Stimulated activated naive CD8-positive, alpha-beta T cell treated with anti-CD3 and anti-CD28 coated beads, Interleukin-15, Interleukin-2, amounts not matched to agents 100 ng/mL and 50 ng/mL, for 24 hours (primary cell): ENCODE data around the gene CLOCK.

Source experiments
- H3K27ac Mint-ChIP-seq: one replicate; pipeline ENCODE4 v1.8.0; 2021; ENCODE audit warnings: mild to moderate bottlenecking, mixed read lengths
- H3K27me3 Mint-ChIP-seq: one replicate; pipeline ENCODE4 v1.8.0; 2021; ENCODE audit warnings: mixed read lengths
- H3K36me3 Mint-ChIP-seq: one replicate; pipeline ENCODE4 v1.8.0; 2021; ENCODE audit warnings: low read depth, mixed read lengths
- H3K4me1 Mint-ChIP-seq: one replicate; pipeline ENCODE4 v1.8.0; 2021; ENCODE audit warnings: low read depth, mixed read lengths
- H3K4me3 Mint-ChIP-seq: one replicate; pipeline ENCODE4 v1.8.0; 2021; ENCODE audit warnings: mild to moderate bottlenecking, mixed read lengths
- H3K9me3 Mint-ChIP-seq: one replicate; pipeline ENCODE4 v1.8.0; 2021; ENCODE audit warnings: mixed read lengths

Gene CLOCK

DNA sequence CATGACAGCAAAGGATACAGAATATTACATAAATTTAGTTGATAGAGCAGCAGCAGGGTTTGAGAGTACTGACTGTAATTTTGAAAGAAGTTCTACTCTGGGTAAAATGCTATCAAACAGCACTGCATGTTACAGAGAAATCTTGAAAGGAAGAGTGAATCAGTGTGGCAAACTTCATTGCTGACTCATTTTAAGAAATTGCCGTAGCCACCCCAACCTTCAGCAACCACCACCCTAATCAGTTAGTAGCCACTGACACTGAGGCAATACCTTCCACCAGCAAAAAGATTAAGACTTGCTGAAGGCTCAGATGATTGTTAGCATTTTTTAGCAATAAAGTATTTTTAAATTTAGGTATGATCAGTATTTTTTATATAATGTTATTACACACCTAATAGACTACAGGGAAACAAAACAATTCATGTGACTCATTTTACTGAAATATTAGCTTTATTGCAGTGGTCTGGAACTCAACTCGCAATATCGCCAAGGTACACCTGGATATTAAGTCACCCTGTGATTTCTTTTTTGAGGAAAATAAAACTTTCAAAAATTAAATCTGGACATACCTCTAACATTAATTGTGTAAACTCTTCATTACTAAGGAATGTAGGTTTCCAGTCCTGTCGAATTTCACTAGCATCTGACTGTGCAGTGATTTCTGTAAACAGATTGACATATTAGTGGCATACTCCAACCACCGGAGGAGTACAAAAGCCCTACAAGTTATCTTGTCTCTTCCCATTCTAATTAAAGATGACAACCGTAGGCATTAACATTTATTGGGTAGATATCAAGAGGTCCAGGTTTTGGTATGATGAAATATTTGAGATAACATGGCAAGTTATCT lies 71.1 kb downstream of the CLOCK start:
- H3K9me3 Mint-ChIP-seq, result no peaks in the 10 kb centered on the region
- H3K4me1 Mint-ChIP-seq, result peaks cover 12% of the 10 kb centered on the region
- H3K27me3 Mint-ChIP-seq, result no peaks in the 10 kb centered on the region
- peaks cover 39% of the 10 kb centered on the region for H3K36me3 Mint-ChIP-seq
- no peak overlapping the region for H3K27ac Mint-ChIP-seq
- no peak overlapping the region for H3K4me3 Mint-ChIP-seq

DNA sequence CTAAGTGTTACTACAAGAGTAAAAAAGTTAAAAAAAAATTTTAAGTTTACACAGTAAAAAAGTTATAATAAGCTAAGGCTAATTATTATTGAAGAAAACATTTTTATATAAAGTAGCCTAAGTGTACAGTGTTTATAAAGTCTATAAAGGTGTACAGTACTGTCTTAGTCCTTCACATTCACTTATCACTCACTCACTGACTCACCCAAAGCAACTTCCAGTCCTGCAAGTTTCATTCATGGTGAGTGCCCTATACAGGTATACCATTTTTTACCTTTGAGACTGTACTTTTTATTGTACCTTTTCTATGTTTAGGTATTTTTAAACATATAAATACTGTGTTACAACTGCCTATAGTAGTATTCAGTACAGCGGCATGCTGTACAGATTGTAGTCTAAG lies 76.7 kb downstream of the CLOCK start:
- peaks cover 44% of the 10 kb centered on the region for H3K36me3 Mint-ChIP-seq
- H3K4me3 Mint-ChIP-seq, result no peak overlapping the region
- no peak overlapping the region for H3K27ac Mint-ChIP-seq
- peaks cover 7% of the 10 kb centered on the region for H3K4me1 Mint-ChIP-seq
- H3K9me3 Mint-ChIP-seq, result peaks cover 4% of the 10 kb centered on the region
- H3K27me3 Mint-ChIP-seq, result no peaks in the 10 kb centered on the region

DNA sequence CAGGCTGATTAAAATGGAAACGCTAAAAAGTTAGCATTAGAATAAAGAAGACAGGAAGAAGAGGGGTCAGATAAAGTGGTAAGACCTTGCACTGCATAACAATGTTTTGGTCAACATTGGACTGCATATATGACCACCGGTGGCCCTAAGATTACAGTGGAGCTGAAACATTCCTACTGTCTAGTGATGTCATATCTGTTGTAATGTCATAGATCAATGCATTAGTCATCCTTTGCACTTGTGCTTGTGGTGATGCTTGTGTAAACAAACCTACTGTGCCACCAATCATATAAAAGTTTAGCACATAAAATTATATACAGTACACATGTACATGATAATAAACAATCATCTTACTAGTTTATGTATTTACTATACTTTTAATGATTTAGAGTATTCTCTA lies 78.0 kb downstream of the CLOCK start:
- H3K9me3 Mint-ChIP-seq, result peaks cover 4% of the 10 kb centered on the region
- no peak overlapping the region for H3K27ac Mint-ChIP-seq
- H3K4me1 Mint-ChIP-seq, result no peaks in the 10 kb centered on the region
- H3K27me3 Mint-ChIP-seq, result no peaks in the 10 kb centered on the region
- peaks cover 36% of the 10 kb centered on the region for H3K36me3 Mint-ChIP-seq
- H3K4me3 Mint-ChIP-seq, result no peak overlapping the region

DNA sequence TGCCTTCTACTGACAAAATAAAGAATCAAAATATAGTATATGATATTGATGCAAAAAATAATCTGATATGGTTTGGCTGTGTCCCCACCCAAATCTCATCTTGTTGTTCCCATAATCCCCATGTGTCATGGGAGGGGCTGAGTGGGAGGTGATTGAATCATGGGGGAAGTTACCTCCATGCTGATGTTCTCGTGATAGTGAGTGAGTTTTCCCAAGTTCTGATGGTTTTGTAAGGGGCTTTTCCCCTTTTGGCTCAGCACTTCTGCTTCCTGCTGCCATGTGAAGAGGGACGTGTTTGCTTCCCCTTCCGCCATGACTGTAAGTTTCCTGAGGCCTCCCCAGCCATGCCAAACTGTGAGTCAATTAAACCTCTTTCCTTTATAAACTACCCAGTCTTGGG lies 80.7 kb downstream of the CLOCK start:
- peaks cover 4% of the 10 kb centered on the region for H3K9me3 Mint-ChIP-seq
- no peaks in the 10 kb centered on the region for H3K27me3 Mint-ChIP-seq
- no peak overlapping the region for H3K27ac Mint-ChIP-seq
- peaks cover 42% of the 10 kb centered on the region for H3K36me3 Mint-ChIP-seq
- H3K4me3 Mint-ChIP-seq, result no peak overlapping the region
- no peaks in the 10 kb centered on the region for H3K4me1 Mint-ChIP-seq

DNA sequence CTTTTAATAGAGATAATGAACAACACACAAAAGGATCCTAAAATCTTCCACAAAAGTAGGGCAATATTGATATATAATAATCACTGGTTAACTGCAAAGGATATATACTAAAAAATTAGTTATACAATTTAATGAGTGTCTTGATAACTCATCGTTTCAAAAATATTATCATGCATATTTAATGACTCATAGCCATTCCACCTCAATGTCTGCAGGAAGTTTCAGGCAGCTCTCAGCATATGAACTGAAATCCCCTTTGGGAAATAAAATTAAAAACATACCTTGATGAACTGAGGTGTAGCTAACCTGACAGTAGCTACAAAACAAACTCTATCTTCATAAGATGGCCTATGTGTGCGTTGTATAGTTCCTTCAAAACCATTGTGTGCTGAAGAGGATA lies 88.1 kb downstream of the CLOCK start:
- Mint-ChIP-seq H3K9me3 (no peaks in the 10 kb centered on the region), H3K27ac (no peak overlapping the region), H3K27me3 (no peaks in the 10 kb centered on the region), H3K36me3 (peaks cover 30% of the 10 kb centered on the region), H3K4me3 (no peak overlapping the region), H3K4me1 (no peaks in the 10 kb centered on the region)

DNA sequence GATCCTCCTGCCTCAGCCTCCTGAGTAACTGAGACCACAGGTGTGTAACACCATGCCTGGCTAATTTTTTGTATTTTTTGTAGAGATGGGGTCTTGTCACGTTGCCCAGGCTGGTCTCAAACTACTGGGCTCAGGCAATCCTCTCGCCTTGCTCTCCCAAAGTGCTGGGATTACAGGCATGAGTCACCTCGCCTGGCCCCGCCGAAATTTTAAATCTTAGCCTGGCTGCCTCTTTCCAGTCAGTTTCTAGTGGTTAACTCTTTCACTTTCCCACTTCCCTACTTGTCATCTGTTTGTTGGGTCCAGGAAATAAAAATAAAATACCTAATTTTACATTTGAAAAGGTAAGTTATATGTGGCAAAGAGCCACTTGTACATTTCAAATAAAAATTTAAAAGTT lies 88.5 kb downstream of the CLOCK start:
- H3K27ac Mint-ChIP-seq, result no peak overlapping the region
- no peak overlapping the region for H3K4me3 Mint-ChIP-seq
- H3K4me1 Mint-ChIP-seq, result no peaks in the 10 kb centered on the region
- peaks cover 29% of the 10 kb centered on the region for H3K36me3 Mint-ChIP-seq
- H3K9me3 Mint-ChIP-seq, result no peaks in the 10 kb centered on the region
- H3K27me3 Mint-ChIP-seq, result no peaks in the 10 kb centered on the region

DNA sequence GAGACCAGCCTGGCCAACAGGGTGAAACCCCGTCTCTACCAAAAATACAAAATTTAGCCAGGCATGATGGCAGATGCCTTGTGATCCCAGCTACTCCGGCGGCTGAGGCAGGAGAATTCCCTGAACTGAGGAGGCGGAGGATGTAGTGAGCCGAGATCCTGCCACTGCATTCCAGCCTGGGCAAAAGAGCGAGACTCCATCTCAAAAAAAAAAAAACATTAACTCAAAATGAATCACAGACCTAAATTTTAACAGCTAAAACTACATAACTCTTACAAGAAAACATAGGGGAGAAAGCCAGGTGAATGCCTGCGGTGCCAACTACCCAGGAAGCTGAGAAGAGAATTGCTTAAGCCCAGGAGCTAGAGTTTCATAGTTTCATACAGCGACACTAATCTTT lies 96.1 kb downstream of the CLOCK start:
- no peaks in the 10 kb centered on the region for H3K27me3 Mint-ChIP-seq
- H3K36me3 Mint-ChIP-seq, result peaks cover 58% of the 10 kb centered on the region
- peaks cover 11% of the 10 kb centered on the region for H3K4me1 Mint-ChIP-seq
- H3K27ac Mint-ChIP-seq, result no peak overlapping the region
- H3K9me3 Mint-ChIP-seq, result no peaks in the 10 kb centered on the region
- H3K4me3 Mint-ChIP-seq, result no peak overlapping the region

DNA sequence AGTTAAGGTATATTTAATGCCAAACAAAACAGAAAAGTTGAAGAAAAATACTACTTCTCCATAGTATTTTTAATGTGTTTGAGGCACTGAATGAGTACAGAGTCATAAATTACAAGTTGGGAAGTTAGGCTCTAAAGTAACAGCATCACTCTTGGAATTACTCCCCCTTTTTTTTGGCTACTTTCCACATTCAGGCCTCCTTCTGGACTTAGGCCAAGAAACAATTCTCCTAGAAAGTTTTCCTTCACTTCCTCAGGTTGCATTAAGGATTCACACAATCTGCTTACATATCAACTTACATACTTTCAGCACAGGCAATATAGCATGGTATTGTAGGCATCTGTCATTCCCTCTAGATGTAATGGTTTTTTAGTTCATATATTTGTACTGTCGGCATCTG lies 98.9 kb downstream of the CLOCK start:
- Mint-ChIP-seq H3K27ac (no peak overlapping the region), H3K9me3 (no peaks in the 10 kb centered on the region), H3K4me1 (peaks cover 11% of the 10 kb centered on the region), H3K36me3 (peaks cover 50% of the 10 kb centered on the region), H3K27me3 (no peaks in the 10 kb centered on the region), H3K4me3 (no peak overlapping the region)

DNA sequence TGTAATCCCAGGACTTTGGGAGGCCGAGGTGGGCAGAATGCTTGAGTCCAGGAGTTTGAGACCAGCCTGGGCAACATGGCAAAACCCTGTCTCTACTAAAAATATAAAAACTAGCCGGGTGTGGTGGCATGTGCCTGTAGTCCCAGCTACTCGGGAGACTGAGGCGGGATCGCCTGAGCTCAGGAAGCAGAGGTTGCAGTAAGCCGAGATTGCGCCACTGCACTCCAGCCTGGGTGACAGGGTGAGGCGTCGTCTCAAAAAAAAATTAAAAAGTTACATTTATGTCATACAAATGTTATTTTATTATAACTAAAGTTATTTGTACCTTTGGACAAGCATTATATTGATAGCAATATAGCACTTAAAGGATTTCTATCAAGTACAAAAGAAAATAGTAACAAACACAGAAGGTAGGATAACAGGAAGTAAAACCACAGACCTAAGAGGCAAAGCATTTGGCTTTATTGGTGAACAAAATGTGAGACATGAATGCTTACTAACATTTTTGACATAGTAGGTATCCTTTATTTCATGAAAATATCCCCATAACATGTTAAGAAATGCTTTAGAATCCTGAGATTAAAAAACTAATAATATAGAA lies 99.5 kb downstream of the CLOCK start:
- Mint-ChIP-seq H3K27me3 (no peaks in the 10 kb centered on the region), H3K9me3 (no peaks in the 10 kb centered on the region), H3K4me3 (no peak overlapping the region), H3K36me3 (peaks cover 52% of the 10 kb centered on the region), H3K27ac (no peak overlapping the region), H3K4me1 (peaks cover 15% of the 10 kb centered on the region)

DNA sequence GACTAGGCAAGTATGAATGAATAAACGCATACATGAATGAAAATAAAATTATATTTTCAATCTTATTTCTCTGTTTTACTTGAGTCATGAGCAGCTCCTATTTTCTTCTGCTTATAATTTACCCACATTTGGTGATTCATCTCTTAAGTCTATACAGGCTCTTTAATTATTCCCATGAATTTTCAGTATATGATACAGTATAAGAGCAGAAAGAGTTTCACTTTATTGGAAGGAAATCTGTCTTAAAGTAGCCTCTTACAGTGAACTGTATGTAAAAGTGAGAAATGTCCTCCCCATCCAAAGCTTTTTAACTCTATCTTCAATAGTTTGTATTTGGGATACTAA lies 100.2 kb downstream of the CLOCK start:
- Mint-ChIP-seq H3K4me1 (peaks cover 15% of the 10 kb centered on the region), H3K36me3 (peaks cover 50% of the 10 kb centered on the region), H3K27ac (no peak overlapping the region), H3K27me3 (no peaks in the 10 kb centered on the region), H3K9me3 (no peaks in the 10 kb centered on the region), H3K4me3 (no peak overlapping the region)

DNA sequence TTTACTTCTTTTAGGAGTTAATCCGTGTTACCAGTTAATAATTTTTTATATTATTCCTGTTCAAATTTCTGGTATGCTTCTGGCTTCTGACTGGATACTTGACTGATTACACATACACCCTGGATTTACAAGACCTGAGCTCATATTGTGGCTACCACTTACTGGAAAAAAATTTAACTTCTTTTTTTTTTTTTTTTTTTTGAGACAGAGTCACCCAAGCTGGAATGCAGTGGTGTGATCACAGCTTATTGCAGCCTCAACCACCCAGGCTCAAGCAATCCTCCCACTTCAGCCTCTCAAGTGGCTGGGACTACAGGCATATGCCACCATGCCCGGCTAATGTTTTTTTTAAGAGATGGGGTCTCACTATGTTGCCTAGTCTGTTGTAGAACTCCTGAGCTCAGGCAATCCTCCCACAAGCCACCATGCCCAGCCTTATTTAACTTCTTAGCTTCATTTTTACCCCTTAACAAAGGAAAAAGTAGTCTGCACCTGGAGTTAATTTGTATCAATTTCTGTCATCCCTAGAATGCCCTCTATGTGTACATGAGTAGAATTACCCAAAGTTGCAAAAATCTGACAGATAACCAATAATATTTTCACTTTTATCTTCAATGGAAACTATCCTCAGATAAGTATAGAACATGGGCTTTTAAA lies 100.7 kb downstream of the CLOCK start:
- no peaks in the 10 kb centered on the region for H3K9me3 Mint-ChIP-seq
- H3K4me3 Mint-ChIP-seq, result no peak overlapping the region
- no peaks in the 10 kb centered on the region for H3K27me3 Mint-ChIP-seq
- H3K36me3 Mint-ChIP-seq, result peaks cover 50% of the 10 kb centered on the region
- H3K4me1 Mint-ChIP-seq, result peaks cover 15% of the 10 kb centered on the region
- H3K27ac Mint-ChIP-seq, result no peak overlapping the region

DNA sequence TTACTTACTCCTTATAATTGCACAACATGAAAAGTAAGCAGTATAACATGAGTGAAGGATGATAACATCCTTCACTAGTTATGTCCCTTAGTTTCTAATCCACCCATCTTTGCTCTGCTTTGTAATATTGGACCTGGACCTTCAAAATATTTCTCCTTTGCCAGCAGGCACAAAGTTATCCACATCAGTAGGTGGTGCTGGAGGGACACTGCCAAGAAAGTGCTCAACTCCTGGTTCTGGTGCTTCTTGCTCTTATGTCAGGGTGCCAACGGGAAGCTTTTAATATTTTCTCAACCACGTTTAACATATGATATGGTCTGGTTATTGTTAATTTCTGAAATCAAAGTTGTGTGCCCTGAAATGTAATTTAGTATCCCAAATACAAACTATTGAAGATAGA lies 101.9 kb downstream of the CLOCK start:
- Mint-ChIP-seq H3K36me3 (peaks cover 50% of the 10 kb centered on the region), H3K4me1 (peaks cover 15% of the 10 kb centered on the region), H3K4me3 (no peak overlapping the region), H3K27ac (no peak overlapping the region), H3K9me3 (no peaks in the 10 kb centered on the region), H3K27me3 (no peaks in the 10 kb centered on the region)

DNA sequence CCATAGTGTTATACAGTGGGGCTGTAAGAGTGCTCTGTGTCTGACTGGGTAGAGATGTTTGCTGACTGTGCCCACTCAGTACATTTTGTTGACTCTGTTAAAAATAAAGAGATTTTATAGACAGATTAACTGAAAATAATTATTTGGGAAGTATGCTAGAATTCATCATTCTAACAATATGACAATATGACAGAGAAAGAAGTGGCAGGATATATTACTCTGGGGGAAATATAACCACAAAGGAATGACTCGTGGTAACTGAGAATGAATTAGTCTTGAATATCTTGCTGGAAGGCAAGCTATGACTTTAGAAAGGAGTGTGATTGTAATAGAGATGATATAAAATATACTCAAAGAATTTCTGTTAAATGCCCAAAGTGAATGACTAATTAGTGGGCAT lies 104.2 kb downstream of the CLOCK start:
- Mint-ChIP-seq H3K27me3 (no peaks in the 10 kb centered on the region), H3K4me1 (peaks cover 8% of the 10 kb centered on the region), H3K27ac (no peak overlapping the region), H3K4me3 (no peak overlapping the region), H3K36me3 (peaks cover 50% of the 10 kb centered on the region), H3K9me3 (no peaks in the 10 kb centered on the region)

DNA sequence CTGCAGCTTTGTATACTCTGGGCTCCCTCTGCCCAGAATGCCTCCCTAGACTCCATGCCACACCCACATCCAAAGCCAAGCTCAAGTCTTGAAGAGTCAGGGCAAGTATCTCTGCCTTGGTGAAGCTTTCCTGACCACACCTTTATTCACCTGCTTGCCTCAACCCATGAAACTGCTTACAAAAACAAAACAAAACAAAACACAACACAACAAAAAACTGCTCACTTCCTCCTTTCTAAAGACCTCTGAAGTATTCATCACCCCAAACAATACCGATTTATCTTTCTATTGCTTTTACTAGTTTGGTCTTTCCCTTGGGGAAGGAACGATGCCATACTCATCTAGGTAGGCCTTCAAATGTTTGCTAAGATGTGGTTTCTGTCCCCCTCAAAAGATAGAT lies 105.9 kb downstream of the CLOCK start:
- Mint-ChIP-seq H3K4me1 (peaks cover 4% of the 10 kb centered on the region), H3K36me3 (peaks cover 50% of the 10 kb centered on the region), H3K4me3 (no peak overlapping the region), H3K27ac (no peak overlapping the region), H3K9me3 (no peaks in the 10 kb centered on the region), H3K27me3 (no peaks in the 10 kb centered on the region)

DNA sequence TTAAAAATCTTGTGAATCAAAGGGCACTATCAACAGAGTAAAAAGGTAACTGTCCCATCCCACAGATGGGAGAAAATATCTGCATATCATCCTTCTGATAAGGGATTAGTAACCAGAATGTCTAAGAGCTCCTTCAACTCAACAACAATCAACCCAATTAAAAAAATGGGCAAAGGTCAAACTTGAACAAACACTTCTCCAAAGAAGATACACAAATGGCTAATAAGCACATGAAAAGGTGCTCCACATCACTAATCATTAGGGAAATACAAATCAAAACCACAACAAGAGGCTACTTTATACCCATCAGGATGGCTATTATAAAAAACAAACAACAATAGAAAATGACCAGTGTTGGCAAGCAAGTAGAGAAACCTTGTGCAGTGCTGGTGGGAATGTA lies 107.7 kb downstream of the CLOCK start:
- H3K4me3 Mint-ChIP-seq, result no peak overlapping the region
- peaks cover 66% of the 10 kb centered on the region for H3K36me3 Mint-ChIP-seq
- H3K9me3 Mint-ChIP-seq, result no peaks in the 10 kb centered on the region
- no peak overlapping the region for H3K27ac Mint-ChIP-seq
- peaks cover 21% of the 10 kb centered on the region for H3K4me1 Mint-ChIP-seq
- H3K27me3 Mint-ChIP-seq, result no peaks in the 10 kb centered on the region
